ENCODE results near the gene RABGAP1.
A peak's percentile ranks its signal among the peaks of the same experiment; 100 is the strongest.

Gene RABGAP1

GRCh38 chr9:122944960-122945888 lies 4.4 kb downstream of the RABGAP1 start:
- DNase-seq = no peak

- DNase-seq = no peak
Measured at GRCh38 chr9:122946461-122947005, 5.7 kb downstream of the RABGAP1 start.

GRCh38 chr9:122948313-122948712 lies 7.5 kb downstream of the RABGAP1 start:
- no peak for DNase-seq

- no peak for DNase-seq
Measured at GRCh38 chr9:122949696-122950095, 8.9 kb downstream of the RABGAP1 start.

- DNase-seq = no peak
Measured at GRCh38 chr9:122950263-122950662, 9.4 kb downstream of the RABGAP1 start.

- DNase-seq = no peak
Measured at GRCh38 chr9:122951056-122951455, 10.2 kb downstream of the RABGAP1 start.

GRCh38 chr9:122954253-122954691 lies 13.5 kb downstream of the RABGAP1 start:
- no peak for DNase-seq

GRCh38 chr9:122955961-122956360 lies 15.1 kb downstream of the RABGAP1 start:
- DNase-seq = no peak

GRCh38 chr9:122961139-122961538 lies 20.3 kb downstream of the RABGAP1 start:
- DNase-seq = no peak

GRCh38 chr9:122975196-122975595 lies 34.4 kb downstream of the RABGAP1 start:
- no peak for DNase-seq

GRCh38 chr9:122978601-122979000 lies 37.8 kb downstream of the RABGAP1 start:
- DNase-seq = no peak

- no peak for DNase-seq
Measured at GRCh38 chr9:122986010-122986409, 45.2 kb downstream of the RABGAP1 start.

- no peak for DNase-seq
Measured at GRCh38 chr9:122988141-122988540, 47.3 kb downstream of the RABGAP1 start.

GRCh38 chr9:122988920-122989621 lies 48.3 kb downstream of the RABGAP1 start:
- DNase-seq = no peak

- DNase-seq = peak; percentile 8
Measured at GRCh38 chr9:122991370-122991830, 50.6 kb downstream of the RABGAP1 start.

- DNase-seq = no peak
Measured at GRCh38 chr9:122996586-122996985, 55.8 kb downstream of the RABGAP1 start.

- no peak for DNase-seq
Measured at GRCh38 chr9:122998448-122998847, 57.6 kb downstream of the RABGAP1 start.

GRCh38 chr9:123000371-123001068 lies 59.7 kb downstream of the RABGAP1 start:
- no peak for DNase-seq

GRCh38 chr9:123002754-123003153 lies 61.9 kb downstream of the RABGAP1 start:
- no peak for DNase-seq

- no peak for DNase-seq
Measured at GRCh38 chr9:123003466-123003865, 62.6 kb downstream of the RABGAP1 start.

- DNase-seq = no peak
Measured at GRCh38 chr9:123005964-123006363, 65.1 kb downstream of the RABGAP1 start.

GRCh38 chr9:123007269-123007668 lies 66.4 kb downstream of the RABGAP1 start:
- no peak for DNase-seq

- DNase-seq = no peak
Measured at GRCh38 chr9:123008909-123009308, 68.1 kb downstream of the RABGAP1 start.

Measured in NK-92 treated with Interleukin-12 subunit alpha and Interleukin-12 subunit beta, amount 100 ng/mL, for 24 hours (cell line).